ENCODE results near the gene ITGA1.
"Not testable (repeated sequence)": the region's sequence is repeated elsewhere in the genome, so short reads cannot be mapped to it uniquely, and the experiment has no call there.

Gene ITGA1

GRCh38 chr5:52948418-52949076, 160.8 kb downstream of the ITGA1 start:
- peak; percentile 28 to 60 (median 43) for DNase-seq (ENCODE audit: low read depth in 2 of 3, low spot score in 1 of 3)

GRCh38 chr5:52950686-52951085, 163.0 kb downstream of the ITGA1 start:
- DNase-seq (ENCODE audit: low read depth in 2 of 3, low spot score in 1 of 3): no peak

GRCh38 chr5:52952483-52952882, 164.8 kb downstream of the ITGA1 start:
- no peak for DNase-seq (ENCODE audit: low read depth in 2 of 3, low spot score in 1 of 3)

GRCh38 chr5:52956014-52956413, 168.3 kb downstream of the ITGA1 start:
- DNase-seq (ENCODE audit: low read depth in 2 of 3, low spot score in 1 of 3): no peak

GRCh38 chr5:52956915-52957747, 169.4 kb downstream of the ITGA1 start:
- DNase-seq (ENCODE audit: low read depth in 2 of 3, low spot score in 1 of 3): no peak

GRCh38 chr5:52961274-52961681, 173.6 kb downstream of the ITGA1 start:
- DNase-seq (ENCODE audit: low read depth in 2 of 3, low spot score in 1 of 3): no peak

GRCh38 chr5:52963636-52964035, 175.9 kb downstream of the ITGA1 start:
- no peak for DNase-seq (ENCODE audit: low read depth in 2 of 3, low spot score in 1 of 3)

- no peak for DNase-seq (ENCODE audit: low read depth in 2 of 3, low spot score in 1 of 3)
Measured at GRCh38 chr5:52964138-52964537, 176.4 kb downstream of the ITGA1 start.

- DNase-seq (ENCODE audit: low read depth in 2 of 3, low spot score in 1 of 3): not testable (repeated sequence)
Measured at GRCh38 chr5:52976157-52976556, 188.4 kb downstream of the ITGA1 start.

GRCh38 chr5:52977264-52977897, 189.7 kb downstream of the ITGA1 start:
- no peak for DNase-seq (ENCODE audit: low read depth in 2 of 3, low spot score in 1 of 3)

- no peak for DNase-seq (ENCODE audit: low read depth in 2 of 3, low spot score in 1 of 3)
Measured at GRCh38 chr5:52981507-52981906, 193.8 kb downstream of the ITGA1 start.

- no peak for DNase-seq (ENCODE audit: low read depth in 2 of 3, low spot score in 1 of 3)
Measured at GRCh38 chr5:52983731-52984636, 196.3 kb downstream of the ITGA1 start.

- no peak for DNase-seq (ENCODE audit: low read depth in 2 of 3, low spot score in 1 of 3)
Measured at GRCh38 chr5:52985306-52985705, 197.6 kb downstream of the ITGA1 start.

- DNase-seq (ENCODE audit: low read depth in 2 of 3, low spot score in 1 of 3): no peak
Measured at GRCh38 chr5:52987711-52988331, 200.1 kb downstream of the ITGA1 start.

- DNase-seq (ENCODE audit: low read depth in 2 of 3, low spot score in 1 of 3): no peak
Measured at GRCh38 chr5:52988335-52989024, 200.8 kb downstream of the ITGA1 start.

GRCh38 chr5:52989025-52989780, 201.5 kb downstream of the ITGA1 start, which contains the start of gene ITGA2:
Gene ITGA2, plus strand, starts transcription at chr5:52989352. Its CDS starts 117 bp downstream, at chr5:52989469.
- no peak for DNase-seq (ENCODE audit: low read depth in 2 of 3, low spot score in 1 of 3)

GRCh38 chr5:52989781-52990527, 202.2 kb downstream of the ITGA1 start:
- peak in 1 of 3 donors; percentile 18 for DNase-seq (ENCODE audit: low read depth in 2 of 3, low spot score in 1 of 3)

- DNase-seq (ENCODE audit: low read depth in 2 of 3, low spot score in 1 of 3): no peak
Measured at GRCh38 chr5:52990528-52990925, 202.8 kb downstream of the ITGA1 start.
